GM12878 (cell line): Measurements from ENCODE around the gene MRPL21. TPM values are rescaled to one million over a fixed set of nuclear protein-coding genes. Genes with fewer than 3 reads are reported as not detected.

ENCODE experiments used
- ATAC-seq: fragments of 200-7000 bp; cut with Tn5 transposase; 3 replicates; pipeline ENCODE4 v1.9.1; 2020; ENCODE audit warnings: mild to moderate bottlenecking, moderate library complexity
- BruUV-seq: library from RNA; stranded (reverse); fragments of 400-500 nt; replicated peaks from 2 replicates; lab custom pipeline; 2021; lab: Mats Ljungman, UMichigan
- CTCF ChIA-PET: fragments of 300-600 bp; sonication (Branson Sonifier 250); formaldehyde crosslinking; extraction: SDS; loops from one replicate; lab custom pipeline; 2021; ENCODE audit warnings: inconsistent platforms; lab: Yijun Ruan, JAX
- POLR2A ChIA-PET: fragments of 350-600 bp; formaldehyde crosslinking; extraction: SDS; loops from one replicate; lab custom pipeline; 2021; ENCODE audit warnings: inconsistent platforms; lab: Charles Lee
- RAD21 ChIA-PET: fragments of 300-600 bp; sonication (Branson Sonifier 250); formaldehyde crosslinking; loops from one replicate; lab custom pipeline; 2023; ENCODE audit warnings: antibody characterized with exemption; ENCODE audit not compliant: unreplicated experiment; lab: Charles Lee
- SMC1A ChIA-PET: fragments of 300-600 bp; sonication (Branson Sonifier 250); formaldehyde crosslinking; loops from one replicate; lab custom pipeline; 2023; ENCODE audit not compliant: unreplicated experiment, uncharacterized antibody; lab: Charles Lee
- DNase-seq: peaks from one replicate; pipeline ENCODE4 v3.0.0-alpha.2; 2011; ENCODE audit warnings: low read depth, low spot score
- FAIRE-seq: peaks from 3 replicates; lab custom pipeline; 2011; peaks lifted over from hg19 to GRCh38; lab: Jason Lieb, UNC
- H2AFZ ChIP-seq: 2 replicates; pipeline ENCODE4 v1.6.0; 2011; ENCODE audit warnings: low read depth, low read length, control low read depth; ENCODE audit not compliant: control insufficient read depth
- H3K27ac ChIP-seq: 2 replicates; pipeline ENCODE4 v1.5.1; 2011; ENCODE audit warnings: control low read depth; ENCODE audit not compliant: control insufficient read depth, insufficient read depth
- H3K27me3 ChIP-seq, 2 experiments: replicated peaks in 1 of 2; 2 replicates each; pipeline versions ENCODE4 v1.6.0 to v1.6.1; 2011; ENCODE audit warnings: low read length in 1 of 2; ENCODE audit not compliant: control insufficient read depth in 2 of 2, insufficient read depth in 2 of 2
- H3K36me3 ChIP-seq, 2 experiments: 2 replicates each; pipeline ENCODE4 v1.5.1; 2011; ENCODE audit warnings: low read length in 1 of 2; ENCODE audit not compliant: control insufficient read depth in 2 of 2, insufficient read depth in 2 of 2
- H3K4me1 ChIP-seq: 2 replicates; pipeline ENCODE4 v1.6.1; 2011; ENCODE audit warnings: mild to moderate bottlenecking, low read length, moderate library complexity, mixed read lengths; ENCODE audit not compliant: control insufficient read depth, insufficient read depth
- H3K4me2 ChIP-seq: 2 replicates; pipeline ENCODE4 v1.6.0; 2011; ENCODE audit warnings: control low read depth; ENCODE audit not compliant: control insufficient read depth, insufficient read depth
- H3K4me3 ChIP-seq: fragments of 200-600 bp; sonication (generic); 2 replicates; pipeline ENCODE4 v1.5.1; 2016
- H3K79me2 ChIP-seq: 2 replicates; pipeline ENCODE4 v1.6.0; 2011; ENCODE audit warnings: low read length; ENCODE audit not compliant: control insufficient read depth, insufficient read depth
- H3K9ac ChIP-seq: 2 replicates; pipeline ENCODE4 v1.8.0; 2011; ENCODE audit warnings: low read length, control low read depth, mixed read lengths; ENCODE audit not compliant: control insufficient read depth, insufficient read depth
- H3K9me3 ChIP-seq: replicated peaks from 3 replicates; pipeline ENCODE4 v1.5.1; 2011; ENCODE audit warnings: mild to moderate bottlenecking, low read length; ENCODE audit not compliant: control insufficient read depth, insufficient read depth
- H4K20me1 ChIP-seq: 2 replicates; pipeline ENCODE4 v1.6.0; 2011; ENCODE audit not compliant: control insufficient read depth, insufficient read depth
- CREM ChIP-seq: IDR thresholded peaks from 2 replicates; pipeline ENCODE4 v1.6.1; 2014; ENCODE audit warnings: antibody characterized with exemption, low read depth
- DPF2 ChIP-seq: fragments of 450-650 bp; IDR thresholded peaks from 2 replicates; pipeline ENCODE4 v1.6.1; 2017; ENCODE audit warnings: mild to moderate bottlenecking
- EED ChIP-seq: sonication (generic); IDR thresholded peaks from 2 replicates; pipeline ENCODE4 v1.6.1; 2016; ENCODE audit warnings: antibody characterized with exemption, low read depth
- IKZF1 ChIP-seq: fragments of 450-650 bp; conservative IDR thresholded peaks from 2 replicates; pipeline ENCODE4 v1.6.1; 2017; ENCODE audit warnings: antibody characterized with exemption, mild to moderate bottlenecking
- IKZF2 ChIP-seq, 2 experiments: fragments of 450-650 bp; IDR thresholded peaks; 2 replicates each; pipeline ENCODE4 v1.6.1; 2017; ENCODE audit warnings: mild to moderate bottlenecking in 2 of 2, moderate library complexity in 2 of 2
- KAT2A ChIP-seq: conservative IDR thresholded peaks from 2 replicates; pipeline ENCODE4 v1.6.1; 2011; ENCODE audit warnings: low read depth, low read length; ENCODE audit not compliant: control insufficient read depth
- KDM1A ChIP-seq: fragments of 200-600 bp; sonication (generic); IDR thresholded peaks from 2 replicates; pipeline ENCODE4 v1.6.1; 2016; ENCODE audit warnings: borderline replicate concordance
- KLF5 ChIP-seq: fragments of 450-650 bp; IDR thresholded peaks from 2 replicates; pipeline ENCODE4 v1.6.1; 2014; ENCODE audit warnings: mild to moderate bottlenecking; ENCODE audit not compliant: partially characterized antibody
- LARP7 ChIP-seq: fragments of 450-650 bp; IDR thresholded peaks from 2 replicates; pipeline ENCODE4 v1.6.1; 2017; ENCODE audit warnings: mild to moderate bottlenecking
- MAX ChIP-seq: IDR thresholded peaks from 2 replicates; pipeline ENCODE4 v1.6.1; 2012; ENCODE audit warnings: low read depth, low read length, improper control_type of control experiment
- MYC ChIP-seq: IDR thresholded peaks from 2 replicates; pipeline ENCODE4 v1.6.1; 2011; ENCODE audit warnings: mild to moderate bottlenecking, low read length, moderate library complexity, inconsistent platforms; ENCODE audit not compliant: insufficient read depth, insufficient replicate concordance, insufficient read length, severe bottlenecking
- NFIC ChIP-seq: IDR thresholded peaks from 2 replicates; pipeline ENCODE4 v1.6.1; 2012; ENCODE audit warnings: low read depth, mild to moderate bottlenecking, inconsistent platforms, low read length, moderate library complexity
- NFYA ChIP-seq: IDR thresholded peaks from 2 replicates; pipeline ENCODE4 v1.6.1; 2011; ENCODE audit warnings: low read depth, mild to moderate bottlenecking, low read length, improper control_type of control experiment, borderline replicate concordance
- NFYB ChIP-seq: IDR thresholded peaks from 2 replicates; pipeline ENCODE4 v1.6.1; 2011; ENCODE audit warnings: low read depth, mild to moderate bottlenecking, low read length, improper control_type of control experiment, moderate library complexity; ENCODE audit not compliant: insufficient read depth
- NR2F1 ChIP-seq: fragments of 450-650 bp; conservative IDR thresholded peaks from 2 replicates; pipeline ENCODE4 v1.6.1; 2017; ENCODE audit warnings: mild to moderate bottlenecking
- POLR2A ChIP-seq: IDR thresholded peaks from 2 replicates; pipeline ENCODE4 v1.6.1; 2011; ENCODE audit warnings: low read depth, mild to moderate bottlenecking, low read length
- RAD21 ChIP-seq: IDR thresholded peaks from 2 replicates; pipeline ENCODE4 v1.6.1; 2011; ENCODE audit warnings: mild to moderate bottlenecking, low read depth, low read length, moderate library complexity; ENCODE audit not compliant: insufficient read depth
- SMARCA5 ChIP-seq: fragments of 450-650 bp; IDR thresholded peaks from 2 replicates; pipeline ENCODE4 v1.6.1; 2017; ENCODE audit warnings: mild to moderate bottlenecking
- SMC3 ChIP-seq: IDR thresholded peaks from 2 replicates; pipeline ENCODE4 v1.6.1; 2011; ENCODE audit warnings: low read length, improper control_type of control experiment, borderline replicate concordance
- TCF3 ChIP-seq: IDR thresholded peaks from 2 replicates; pipeline ENCODE4 v1.6.1; 2012; ENCODE audit warnings: low read depth, mild to moderate bottlenecking, low read length, borderline replicate concordance; ENCODE audit not compliant: insufficient read depth
- YY1 ChIP-seq: IDR thresholded peaks from 2 replicates; pipeline ENCODE4 v1.6.1; 2011; ENCODE audit warnings: low read depth, mild to moderate bottlenecking, low read length
- ZNF274 ChIP-seq: IDR thresholded peaks from one replicate; pipeline ENCODE4 v1.8.0; 2011; ENCODE audit not compliant: insufficient read length, insufficient read depth
- ZZZ3 ChIP-seq: IDR thresholded peaks from 2 replicates; pipeline ENCODE4 v1.6.1; 2011; ENCODE audit warnings: low read depth; ENCODE audit not compliant: control insufficient read depth, insufficient read length
- WGBS: methylation state at CpG from one replicate; pipeline ENCODE4 v1.1.6; 2016; ENCODE audit warnings: low lambda C conversion rate; ENCODE audit not compliant: insufficient replicate concordance, insufficient coverage; ENCODE audit errors: missing lambda C conversion rate; 5-methylcytosine and 5-hydroxymethylcytosine counted together
- in situ Hi-C: fragments of 300-500 bp; cut with MboI; formaldehyde crosslinking; loops from 9 replicates; pipeline ENCODE4 v1.14.3; 2018; ENCODE audit warnings: mixed read lengths
- intact Hi-C: fragments of 100-400 bp; cut with micrococcal nuclease; formaldehyde crosslinking; loops from one replicate; pipeline ENCODE4 v1.14.2; 2022; ENCODE audit not compliant: unreplicated experiment
- polyA plus RNA-seq, 11 experiments: library from polyadenylated mRNA; depleted of rRNA in 4 of 11; unstranded in 6 of 11; stranded (reverse) in 5 of 11; fragments of >200 nt; fragmentation: Nextera tagmentation in 4 of 11; fragmentation: Illumina TruSeq in 1 of 11; extraction: Ambion mirVana in 4 of 11; extraction: Trizol in 1 of 11; gene quantifications; 1 replicate in 1 of 11; 2 replicates in 10 of 11; pipeline versions ENCODE4 v1.2.1 to v1.2.3, GENCODE V29; 2011 to 2016; ENCODE audit warnings: inconsistent platforms in 2 of 11, missing spikeins in 2 of 11, low read depth in 1 of 11
- total RNA-seq, 4 experiments: library from RNA; depleted of rRNA in 3 of 4; stranded (reverse); fragments of >200 nt in 3 of 4; fragmentation: Illumina TruSeq in 1 of 4; extraction: Trizol in 1 of 4; gene quantifications; 2 replicates each; pipeline versions ENCODE4 v1.2.1 to v1.2.3, GENCODE V29; 2013 to 2021
- TF ChIP-seq, protein P1 (sequence below), 3 experiments: IDR thresholded peaks in 2 of 3; conservative IDR thresholded peaks in 1 of 3; 2 replicates each; pipeline ENCODE4 v1.5.1; 2011; ENCODE audit warnings: low read depth in 3 of 3, low read length in 3 of 3, mild to moderate bottlenecking in 3 of 3, control low read depth in 2 of 3, moderate library complexity in 2 of 3, inconsistent platforms in 1 of 3, mixed read lengths in 1 of 3; ENCODE audit not compliant: control insufficient read depth in 2 of 3, insufficient read depth in 1 of 3; ENCODE audit errors: extremely low read depth in 1 of 3

MRPL21 gene
- total and polyA plus RNA-seq, 10 of the 15 experiments (the other 5 are each of a cell fraction or from before 2014, with no cell fraction given), result 86.6 to 283 (median 130) TPM

DNA sequence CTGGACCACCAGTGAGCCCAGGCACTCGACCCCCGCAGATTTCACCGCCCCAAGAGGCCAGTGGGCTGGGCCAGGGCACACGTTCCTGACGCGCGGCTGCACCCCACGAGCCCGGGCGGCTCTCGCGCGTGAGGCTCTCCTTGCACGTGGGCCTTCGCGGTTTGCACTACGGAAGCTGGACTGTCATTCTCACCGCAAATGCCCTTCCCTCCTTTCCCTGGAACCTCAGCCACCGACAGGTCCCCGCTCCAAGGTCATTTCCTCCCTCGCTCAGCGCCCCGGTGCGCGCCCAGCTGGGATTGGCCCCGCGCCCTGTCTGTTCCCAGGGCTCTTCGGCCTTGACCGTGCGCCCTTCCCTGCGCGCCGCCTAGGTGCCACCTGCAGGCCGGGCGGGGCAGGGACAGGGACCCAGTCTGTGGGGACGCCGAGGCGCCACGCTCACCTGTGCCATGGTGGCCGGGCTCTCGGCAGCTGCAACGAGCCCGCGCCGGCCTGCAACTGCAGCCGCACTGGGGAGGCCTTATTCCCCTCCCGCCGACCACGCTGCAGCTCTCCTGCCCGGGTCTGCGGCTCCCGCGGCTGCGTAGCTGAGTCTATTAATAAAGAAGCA lies 59.8 kb downstream of the MRPL21 start:
- Histone ChIP-seq H3K27ac (peak overlapping the region; percentile 36), H3K4me1 (peaks cover 25% of the 10 kb centered on the region), H2AFZ (peak overlapping the region; percentile 89), H3K9me3 (no peaks in the 10 kb centered on the region), H3K36me3 (no peaks in the 10 kb centered on the region), H3K79me2 (no peaks in the 10 kb centered on the region; the same call in none of the 2 replicates), H3K9ac (peak overlapping the region; percentile 11), H3K4me2 (peak overlapping the region; percentile 85), H3K27me3 (no peaks in the 10 kb centered on the region), H4K20me1 (no peaks in the 10 kb centered on the region), H3K4me3 (peak overlapping the region; percentile 85)
- ATAC-seq (peak; percentile 82), DNase-seq (no peak), FAIRE-seq (no peak)
- POLR2A ChIA-PET, result interaction anchor here (0.7 to 1.1 kb wide), 2 partner anchors 205 to 574 kb away, joined by 3 to 4 read pairs; partner anchors contain the start of gene TPCN2
- CTCF ChIA-PET, result interaction anchor here (0.6 to 2.1 kb wide), 11 partner anchors 17 to 457 kb away, joined by 3 to 13 read pairs (median 3); no protein-coding TSS in a partner anchor
- intact Hi-C loops (loop anchor here (5.0 to 10.0 kb wide), 4 partner anchors 209 to 453 kb away; no protein-coding TSS in a partner anchor), in situ Hi-C loops (no loop called here)
- RAD21 ChIA-PET, result interaction anchor here (1.0 to 1.9 kb wide), 3 partner anchors 95 to 246 kb away, joined by 3 to 4 read pairs (median 4); no protein-coding TSS in a partner anchor
- no TSS peak for BruUV-seq
- 4% methylated on average over 52 of the region's 54 CpGs for WGBS
- SMC1A ChIA-PET, result interaction anchor here (0.8 to 1.2 kb wide), 4 partner anchors 25 to 259 kb away, joined by 3 read pairs; no protein-coding TSS in a partner anchor
- TF ChIP-seq ZNF274 (no peak), IKZF2 (IDR thresholded peaks at IDR 0.05) (peak; percentile 54 to 57), MYC (peak; percentile 81), KDM1A (no peak), POLR2A (peak; percentile 55), ZZZ3 (no peak), NFYA (no peak), CREM (peak; percentile 28; the same call in 1 of the 2 replicates), KLF5 (peak; percentile 63), EED (peak; percentile 61; the same call in 1 of the 2 replicates), RAD21 (peak; percentile 80), DPF2 (peak; percentile 69), KAT2A (no peak), SMC3 (peak; percentile 62), NR2F1 (peak; percentile 72), NFYB (peak; percentile 81; the same call in 1 of the 2 replicates), YY1 (peak; percentile 62), MAX (peak; percentile 29; the same call in 1 of the 2 replicates), LARP7 (peak; percentile 81), TCF3 (0 out of 2 replicates have a peak, but pooled peaks have one; percentile 39), SMARCA5 (peak; percentile 62; the same call in 1 of the 2 replicates), IKZF1 (peak; percentile 81), NFIC (no peak)
- TF ChIP-seq, protein P1, sequence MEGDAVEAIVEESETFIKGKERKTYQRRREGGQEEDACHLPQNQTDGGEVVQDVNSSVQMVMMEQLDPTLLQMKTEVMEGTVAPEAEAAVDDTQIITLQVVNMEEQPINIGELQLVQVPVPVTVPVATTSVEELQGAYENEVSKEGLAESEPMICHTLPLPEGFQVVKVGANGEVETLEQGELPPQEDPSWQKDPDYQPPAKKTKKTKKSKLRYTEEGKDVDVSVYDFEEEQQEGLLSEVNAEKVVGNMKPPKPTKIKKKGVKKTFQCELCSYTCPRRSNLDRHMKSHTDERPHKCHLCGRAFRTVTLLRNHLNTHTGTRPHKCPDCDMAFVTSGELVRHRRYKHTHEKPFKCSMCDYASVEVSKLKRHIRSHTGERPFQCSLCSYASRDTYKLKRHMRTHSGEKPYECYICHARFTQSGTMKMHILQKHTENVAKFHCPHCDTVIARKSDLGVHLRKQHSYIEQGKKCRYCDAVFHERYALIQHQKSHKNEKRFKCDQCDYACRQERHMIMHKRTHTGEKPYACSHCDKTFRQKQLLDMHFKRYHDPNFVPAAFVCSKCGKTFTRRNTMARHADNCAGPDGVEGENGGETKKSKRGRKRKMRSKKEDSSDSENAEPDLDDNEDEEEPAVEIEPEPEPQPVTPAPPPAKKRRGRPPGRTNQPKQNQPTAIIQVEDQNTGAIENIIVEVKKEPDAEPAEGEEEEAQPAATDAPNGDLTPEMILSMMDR (IDR thresholded peaks at IDR 0.05 in 2 of 3, conservative IDR thresholded peaks at IDR 0.05 in 1 of 3; ENCODE audit: control insufficient read depth in 2 of 3, extremely low read depth in 1 of 3, insufficient read depth in 1 of 3, low read depth in 3 of 3, low read length in 3 of 3), result peak; percentile 65 to 80 (median 75)
